ENCODE results near the gene ASMT.

The ASMT gene

DNA sequence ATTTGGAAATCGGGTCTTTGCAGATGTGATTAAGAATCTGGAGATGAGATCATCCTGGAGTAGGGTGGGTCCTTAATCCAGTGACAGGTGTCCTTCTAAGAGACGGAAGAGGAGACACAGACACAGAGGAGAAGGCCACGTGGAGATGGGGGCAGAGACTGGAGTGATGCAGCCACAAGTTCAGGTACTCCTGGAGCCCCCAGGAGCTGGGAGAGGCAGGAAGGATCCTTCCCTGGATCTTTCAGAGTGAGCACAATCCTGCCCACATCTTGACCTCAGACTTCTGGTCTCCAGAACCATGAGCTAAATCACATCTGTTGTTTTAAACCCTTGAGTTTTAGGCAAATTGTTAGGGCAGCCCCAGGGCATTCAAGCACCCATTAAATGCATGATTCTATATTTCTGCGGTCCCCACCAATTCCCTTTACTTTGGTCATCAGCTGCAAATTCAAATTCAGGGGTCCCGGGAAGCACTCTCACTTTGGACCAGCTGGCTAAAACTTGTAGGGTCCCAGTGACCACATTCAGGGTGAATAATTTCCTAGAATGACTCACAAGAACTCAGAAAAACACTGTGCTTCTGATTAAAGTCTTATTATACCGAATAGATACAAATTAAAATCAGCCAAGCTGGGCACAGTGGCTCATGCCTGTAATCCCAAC, 36.2 kb upstream of the ASMT start:
- no peak overlapping the region for H3K4me3 ChIP-seq (replicated peaks; ENCODE audit: insufficient read depth, low read length)
- no peak overlapping the region for H3K27ac ChIP-seq (replicated peaks)
- TF ChIP-seq, protein P1, sequence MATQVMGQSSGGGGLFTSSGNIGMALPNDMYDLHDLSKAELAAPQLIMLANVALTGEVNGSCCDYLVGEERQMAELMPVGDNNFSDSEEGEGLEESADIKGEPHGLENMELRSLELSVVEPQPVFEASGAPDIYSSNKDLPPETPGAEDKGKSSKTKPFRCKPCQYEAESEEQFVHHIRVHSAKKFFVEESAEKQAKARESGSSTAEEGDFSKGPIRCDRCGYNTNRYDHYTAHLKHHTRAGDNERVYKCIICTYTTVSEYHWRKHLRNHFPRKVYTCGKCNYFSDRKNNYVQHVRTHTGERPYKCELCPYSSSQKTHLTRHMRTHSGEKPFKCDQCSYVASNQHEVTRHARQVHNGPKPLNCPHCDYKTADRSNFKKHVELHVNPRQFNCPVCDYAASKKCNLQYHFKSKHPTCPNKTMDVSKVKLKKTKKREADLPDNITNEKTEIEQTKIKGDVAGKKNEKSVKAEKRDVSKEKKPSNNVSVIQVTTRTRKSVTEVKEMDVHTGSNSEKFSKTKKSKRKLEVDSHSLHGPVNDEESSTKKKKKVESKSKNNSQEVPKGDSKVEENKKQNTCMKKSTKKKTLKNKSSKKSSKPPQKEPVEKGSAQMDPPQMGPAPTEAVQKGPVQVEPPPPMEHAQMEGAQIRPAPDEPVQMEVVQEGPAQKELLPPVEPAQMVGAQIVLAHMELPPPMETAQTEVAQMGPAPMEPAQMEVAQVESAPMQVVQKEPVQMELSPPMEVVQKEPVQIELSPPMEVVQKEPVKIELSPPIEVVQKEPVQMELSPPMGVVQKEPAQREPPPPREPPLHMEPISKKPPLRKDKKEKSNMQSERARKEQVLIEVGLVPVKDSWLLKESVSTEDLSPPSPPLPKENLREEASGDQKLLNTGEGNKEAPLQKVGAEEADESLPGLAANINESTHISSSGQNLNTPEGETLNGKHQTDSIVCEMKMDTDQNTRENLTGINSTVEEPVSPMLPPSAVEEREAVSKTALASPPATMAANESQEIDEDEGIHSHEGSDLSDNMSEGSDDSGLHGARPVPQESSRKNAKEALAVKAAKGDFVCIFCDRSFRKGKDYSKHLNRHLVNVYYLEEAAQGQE (IDR thresholded peaks at IDR 0.05; ENCODE audit: insufficient replicate concordance, low read depth): no peak
- no peak for TF ChIP-seq GABPA (IDR thresholded peaks at IDR 0.05; ENCODE audit: low read depth)
- TF ChIP-seq POLR2AphosphoS5 (IDR thresholded peaks at IDR 0.05; ENCODE audit: low read depth): no peak
- no peak for TF ChIP-seq SPI1 (IDR thresholded peaks at IDR 0.05; ENCODE audit: borderline replicate concordance, low read depth)
- TF ChIP-seq, protein P2, sequence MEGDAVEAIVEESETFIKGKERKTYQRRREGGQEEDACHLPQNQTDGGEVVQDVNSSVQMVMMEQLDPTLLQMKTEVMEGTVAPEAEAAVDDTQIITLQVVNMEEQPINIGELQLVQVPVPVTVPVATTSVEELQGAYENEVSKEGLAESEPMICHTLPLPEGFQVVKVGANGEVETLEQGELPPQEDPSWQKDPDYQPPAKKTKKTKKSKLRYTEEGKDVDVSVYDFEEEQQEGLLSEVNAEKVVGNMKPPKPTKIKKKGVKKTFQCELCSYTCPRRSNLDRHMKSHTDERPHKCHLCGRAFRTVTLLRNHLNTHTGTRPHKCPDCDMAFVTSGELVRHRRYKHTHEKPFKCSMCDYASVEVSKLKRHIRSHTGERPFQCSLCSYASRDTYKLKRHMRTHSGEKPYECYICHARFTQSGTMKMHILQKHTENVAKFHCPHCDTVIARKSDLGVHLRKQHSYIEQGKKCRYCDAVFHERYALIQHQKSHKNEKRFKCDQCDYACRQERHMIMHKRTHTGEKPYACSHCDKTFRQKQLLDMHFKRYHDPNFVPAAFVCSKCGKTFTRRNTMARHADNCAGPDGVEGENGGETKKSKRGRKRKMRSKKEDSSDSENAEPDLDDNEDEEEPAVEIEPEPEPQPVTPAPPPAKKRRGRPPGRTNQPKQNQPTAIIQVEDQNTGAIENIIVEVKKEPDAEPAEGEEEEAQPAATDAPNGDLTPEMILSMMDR (IDR thresholded peaks at IDR 0.05; ENCODE audit: insufficient read depth, low read length): no peak
- DNase-seq (ENCODE audit: low read depth in 1 of 2, low spot score in 1 of 2): no peak
- no peaks in the 10 kb centered on the region for H3K27me3 ChIP-seq (ENCODE audit: insufficient read depth, poor library complexity, severe bottlenecking)

DNA sequence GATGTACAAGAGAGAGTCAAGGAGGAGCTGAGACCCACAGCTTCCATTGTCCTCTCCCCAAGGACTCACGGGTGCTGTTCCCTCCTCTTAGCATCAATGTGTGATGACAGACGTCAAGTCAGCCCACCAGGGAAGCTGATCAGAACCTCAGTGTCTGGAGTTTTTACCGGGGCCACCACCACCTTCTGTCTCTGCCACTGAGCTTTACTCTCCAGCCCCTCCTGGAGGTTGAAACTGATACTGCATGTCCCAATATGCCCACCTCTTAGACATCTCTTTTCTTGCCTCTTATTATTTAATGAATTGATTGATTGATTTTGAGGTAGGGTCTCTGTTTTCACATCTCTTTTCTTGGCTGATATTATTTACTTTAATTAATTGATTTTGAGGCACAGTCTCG, 33.7 kb upstream of the ASMT start:
- no peak overlapping the region for H3K27ac ChIP-seq (replicated peaks)
- TF ChIP-seq, protein P2 (IDR thresholded peaks at IDR 0.05; ENCODE audit: insufficient read depth, low read length): peak; percentile 48
- no peak for TF ChIP-seq GABPA (IDR thresholded peaks at IDR 0.05; ENCODE audit: low read depth)
- H3K27me3 ChIP-seq (ENCODE audit: insufficient read depth, poor library complexity, severe bottlenecking): no peaks in the 10 kb centered on the region
- H3K4me3 ChIP-seq (replicated peaks; ENCODE audit: insufficient read depth, low read length): no peak overlapping the region
- DNase-seq (ENCODE audit: low read depth in 1 of 2, low spot score in 1 of 2): peak in 1 of 2 experiments; percentile 83

DNA sequence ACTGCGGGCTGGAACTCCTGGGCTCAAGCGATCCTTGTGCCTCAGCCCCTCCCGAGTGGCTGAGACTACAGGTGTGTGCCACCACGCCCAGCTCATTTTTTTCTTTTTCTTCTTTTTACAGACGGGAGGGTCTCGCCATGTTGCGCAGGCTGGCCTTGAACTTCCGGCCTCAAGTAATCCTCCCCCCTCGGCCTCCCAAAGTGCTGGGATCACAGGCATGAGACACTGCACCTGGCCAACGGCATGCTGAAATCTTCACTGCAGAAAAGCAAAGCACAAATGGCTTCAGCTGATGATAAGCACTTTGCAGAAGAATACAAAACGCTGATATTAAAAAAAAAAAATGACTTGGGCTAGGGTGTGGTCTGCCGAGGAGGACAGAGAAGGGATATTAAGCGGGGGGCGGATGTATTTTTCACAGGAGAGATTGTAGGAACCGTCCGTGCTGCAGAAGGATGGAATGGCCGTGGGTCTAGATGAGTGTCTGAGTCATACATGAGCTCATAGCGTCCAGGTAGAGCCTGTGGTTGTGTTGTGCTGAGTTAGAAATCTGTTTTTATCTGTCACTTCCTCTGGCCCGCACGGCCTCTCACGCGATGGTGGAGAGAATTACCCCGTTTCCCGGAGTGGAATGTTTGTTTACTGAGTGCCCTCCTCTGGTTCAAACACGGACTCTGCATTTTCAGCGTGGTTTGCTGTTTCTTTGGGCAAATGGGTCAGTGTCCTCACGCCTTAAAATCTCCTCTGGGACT, 32.0 kb upstream of the ASMT start:
- peak; percentile 53; the same call in 1 of the 2 replicates for TF ChIP-seq SPI1 (IDR thresholded peaks at IDR 0.05; ENCODE audit: borderline replicate concordance, low read depth)
- no peak for TF ChIP-seq POLR2AphosphoS5 (IDR thresholded peaks at IDR 0.05; ENCODE audit: low read depth)
- no peak for TF ChIP-seq GABPA (IDR thresholded peaks at IDR 0.05; ENCODE audit: low read depth)
- TF ChIP-seq, protein P2 (IDR thresholded peaks at IDR 0.05; ENCODE audit: insufficient read depth, low read length): no peak
- TF ChIP-seq, protein P1 (IDR thresholded peaks at IDR 0.05; ENCODE audit: insufficient replicate concordance, low read depth): no peak
- Histone ChIP-seq H3K27me3 (ENCODE audit: insufficient read depth, poor library complexity, severe bottlenecking) (no peaks in the 10 kb centered on the region), H3K27ac (replicated peaks) (no peak overlapping the region), H3K4me3 (replicated peaks; ENCODE audit: insufficient read depth, low read length) (no peak overlapping the region)
- peak; percentile 41 to 79 for DNase-seq (ENCODE audit: low read depth in 1 of 2, low spot score in 1 of 2)

Measured in HL-60 (cell line).